Skeletal muscle satellite cell (primary cell): ENCODE measurements around the gene OR3A3. TPM values are rescaled to one million over a fixed set of nuclear protein-coding genes. Genes with fewer than 3 reads are reported as not detected.

ENCODE experiments used
- small RNA-seq: library from RNA; depleted of rRNA; stranded (forward); fragments of <200 nt; gene quantifications from one replicate; pipeline ENCODE3, GENCODE V24; 2012

The OR3A3 gene

Small RNA genes lying within 50 kb of the gene (small RNA-seq; reads per million reads assigned to genes)
- not detected for gene OR1AC1P
